H9 (cell line): ENCODE measurements around the gene HCFC1. TPM values are rescaled to one million over a fixed set of nuclear protein-coding genes. Genes with fewer than 3 reads are reported as not detected.

Source experiments
- DNase-seq: peaks from one replicate; pipeline ENCODE4 v3.0.0-alpha.2; 2017
- H2AFZ ChIP-seq: one replicate; pipeline ENCODE4 v1.6.1; 2013; ENCODE audit warnings: mild to moderate bottlenecking, low read length, control low read depth, moderate library complexity
- H2AK5ac ChIP-seq: 2 replicates; pipeline ENCODE4 v1.6.1; 2013; ENCODE audit warnings: low read length, control low read depth, mixed read lengths; ENCODE audit not compliant: insufficient read length
- H2BK120ac ChIP-seq: one replicate; pipeline ENCODE4 v1.6.1; 2013; ENCODE audit warnings: low read depth, mild to moderate bottlenecking, low read length, control low read depth, inconsistent platforms; ENCODE audit not compliant: poor library complexity, severe bottlenecking
- H2BK12ac ChIP-seq: 2 replicates; pipeline ENCODE4 v1.6.1; 2013; ENCODE audit warnings: low read length, control low read depth, mixed read lengths, low read depth; ENCODE audit not compliant: insufficient read length
- H2BK15ac ChIP-seq: 2 replicates; pipeline ENCODE4 v1.6.1; 2013; ENCODE audit warnings: low read depth, low read length, control low read depth
- H2BK20ac ChIP-seq: one replicate; pipeline ENCODE4 v1.6.1; 2013; ENCODE audit warnings: low read depth, mild to moderate bottlenecking, low read length, control low read depth, inconsistent platforms; ENCODE audit not compliant: poor library complexity, severe bottlenecking
- H2BK5ac ChIP-seq: 2 replicates; pipeline ENCODE4 v1.6.1; 2013; ENCODE audit warnings: low read length, control low read depth, mixed read lengths; ENCODE audit not compliant: insufficient read length
- H3K14ac ChIP-seq: 2 replicates; pipeline ENCODE4 v1.6.1; 2013; ENCODE audit warnings: low read length, control low read depth; ENCODE audit not compliant: insufficient read depth
- H3K18ac ChIP-seq: 2 replicates; pipeline ENCODE4 v1.6.1; 2013; ENCODE audit warnings: low read depth, mild to moderate bottlenecking, mixed read lengths, low read length, control low read depth; ENCODE audit not compliant: insufficient read length
- H3K23ac ChIP-seq: 2 replicates; pipeline ENCODE4 v1.6.1; 2013; ENCODE audit warnings: low read length, control low read depth, mixed read lengths, low read depth; ENCODE audit not compliant: insufficient read length
- H3K23me2 ChIP-seq: 2 replicates; pipeline ENCODE4 v1.6.1; 2013; ENCODE audit warnings: low read depth, mild to moderate bottlenecking, mixed read lengths, low read length, control low read depth; ENCODE audit not compliant: insufficient read length, poor library complexity, severe bottlenecking
- H3K27ac ChIP-seq: 2 replicates; pipeline ENCODE4 v1.5.1; 2013; ENCODE audit warnings: low read length, control low read depth, mixed read lengths, low read depth; ENCODE audit not compliant: insufficient read length
- H3K27me3 ChIP-seq: 2 replicates; pipeline ENCODE4 v1.6.1; 2013; ENCODE audit warnings: low read length, control low read depth, inconsistent platforms; ENCODE audit not compliant: insufficient read depth
- H3K4ac ChIP-seq: 2 replicates; pipeline ENCODE4 v1.6.1; 2013; ENCODE audit warnings: low read depth, mild to moderate bottlenecking, control low read depth, inconsistent platforms, low read length, moderate library complexity
- H3K4me1 ChIP-seq: 2 replicates; pipeline ENCODE4 v1.6.1; 2013; ENCODE audit warnings: low read length, control low read depth, inconsistent platforms; ENCODE audit not compliant: insufficient read depth
- H3K4me2 ChIP-seq: 2 replicates; pipeline ENCODE4 v1.6.1; 2013; ENCODE audit warnings: low read length, control low read depth, mixed read lengths; ENCODE audit not compliant: insufficient read length, insufficient read depth
- H3K56ac ChIP-seq: 2 replicates; pipeline ENCODE4 v1.6.1; 2013; ENCODE audit warnings: low read depth, mild to moderate bottlenecking, mixed read lengths, low read length, control low read depth; ENCODE audit not compliant: insufficient read length
- H3K79me1 ChIP-seq: 2 replicates; pipeline ENCODE4 v1.6.1; 2013; ENCODE audit warnings: low read depth, mild to moderate bottlenecking, moderate library complexity, low read length, control low read depth, inconsistent platforms; ENCODE audit not compliant: insufficient read depth, poor library complexity, severe bottlenecking
- H3K79me2 ChIP-seq: 2 replicates; pipeline ENCODE4 v1.6.1; 2013; ENCODE audit warnings: low read length, control low read depth, inconsistent platforms; ENCODE audit not compliant: insufficient read depth
- H3K9ac ChIP-seq: 2 replicates; pipeline ENCODE4 v1.6.1; 2013; ENCODE audit warnings: low read length, control low read depth, mixed read lengths; ENCODE audit not compliant: insufficient read length; ENCODE audit errors: extremely low read depth
- H3K9me3 ChIP-seq: one replicate; pipeline ENCODE4 v1.6.1; 2013; ENCODE audit warnings: low read depth, low read length, inconsistent platforms; ENCODE audit not compliant: control insufficient read depth
- H3T11ph ChIP-seq: one replicate; pipeline ENCODE4 v1.6.1; 2013; ENCODE audit warnings: mild to moderate bottlenecking, low read length, control low read depth, inconsistent platforms
- H4K20me1 ChIP-seq: one replicate; pipeline ENCODE4 v1.6.1; 2013; ENCODE audit not compliant: control insufficient read depth, insufficient read length, insufficient read depth
- H4K5ac ChIP-seq: 2 replicates; pipeline ENCODE4 v1.6.1; 2013; ENCODE audit warnings: low read depth, mild to moderate bottlenecking, mixed read lengths, low read length, control low read depth; ENCODE audit not compliant: insufficient read length
- H4K8ac ChIP-seq: replicated peaks from 2 replicates; pipeline ENCODE4 v1.6.1; 2013; ENCODE audit warnings: low read length, control low read depth, mixed read lengths, low read depth; ENCODE audit not compliant: insufficient read length
- H4K91ac ChIP-seq: 2 replicates; pipeline ENCODE4 v1.6.1; 2013; ENCODE audit warnings: low read depth, mild to moderate bottlenecking, moderate library complexity, mixed read lengths, low read length, control low read depth; ENCODE audit not compliant: insufficient read length
- H3K27ac Mint-ChIP-seq, 3 experiments: 2 replicates in 2 of 3; 3 replicates in 1 of 3; pipeline ENCODE4 v1.8.0; 2020 to 2021; ENCODE audit warnings: mixed read lengths in 3 of 3, mild to moderate bottlenecking in 1 of 3, moderate library complexity in 1 of 3
- H3K27me3 Mint-ChIP-seq: 2 replicates; pipeline ENCODE4 v1.8.0; 2021; ENCODE audit warnings: low read depth, mild to moderate bottlenecking, moderate library complexity, mixed read lengths
- H3K36me3 Mint-ChIP-seq, 3 experiments: 2 replicates in 2 of 3; 3 replicates in 1 of 3; pipeline ENCODE4 v1.8.0; 2020 to 2021; ENCODE audit warnings: low read depth in 3 of 3, mixed read lengths in 3 of 3; ENCODE audit not compliant: insufficient read depth in 1 of 3
- H3K4me1 Mint-ChIP-seq, 2 experiments: 2 replicates each; pipeline ENCODE4 v1.8.0; 2020; ENCODE audit warnings: mixed read lengths in 2 of 2
- H3K4me3 Mint-ChIP-seq, 2 experiments: 2 replicates in 1 of 2; 3 replicates in 1 of 2; pipeline ENCODE4 v1.8.0; 2020 to 2021; ENCODE audit warnings: mild to moderate bottlenecking in 2 of 2, mixed read lengths in 2 of 2, moderate library complexity in 1 of 2
- H3K9me3 Mint-ChIP-seq, 2 experiments: 2 replicates in 1 of 2; 3 replicates in 1 of 2; pipeline ENCODE4 v1.8.0; 2020; ENCODE audit warnings: mild to moderate bottlenecking in 2 of 2, mixed read lengths in 2 of 2, moderate library complexity in 1 of 2
- WGBS: extraction: QIAGEN DNeasy Blood & Tissue Kit; methylation state at CpG from one replicate; pipeline ENCODE4 v1.1.7; 2013; ENCODE audit warnings: missing lambda C conversion rate, low lambda C conversion rate, mixed read lengths; ENCODE audit not compliant: insufficient read length; ENCODE audit errors: extremely low coverage; 5-methylcytosine and 5-hydroxymethylcytosine counted together
- total RNA-seq: library from RNA; stranded (reverse); gene quantifications from 2 replicates; pipeline ENCODE4 v1.2.1, GENCODE V29; 2021
- TF ChIP-seq, protein P1 (sequence below): fragments of 200-600 bp; sonication (generic); conservative IDR thresholded peaks from 3 replicates; pipeline ENCODE4 v1.8.0; 2021; ENCODE audit warnings: antibody characterized with exemption, mild to moderate bottlenecking

Gene HCFC1
- total RNA-seq, 1 experiment from 2014 or later: 144 TPM

- Histone ChIP-seq H3K4ac (no peak overlapping the region), H3K14ac (no peak overlapping the region), H3K23ac (no peak overlapping the region), H2BK15ac (no peak overlapping the region), H3K23me2 (peaks cover 29% of the 10 kb centered on the region), H3K56ac (no peak overlapping the region), H3T11ph (no peak overlapping the region), H3K27me3 (no peaks in the 10 kb centered on the region), H2BK12ac (no peak overlapping the region), H3K79me2 (no peaks in the 10 kb centered on the region; the same call in 1 of the 2 replicates), H4K5ac (no peak overlapping the region), H4K8ac (no peak overlapping the region), H2BK5ac (no peak overlapping the region), H2AK5ac (no peak overlapping the region), H3K79me1 (no peaks in the 10 kb centered on the region), H4K20me1 (no peaks in the 10 kb centered on the region), H2AFZ (no peak overlapping the region), H2BK120ac (no peak overlapping the region), H3K27ac (no peak overlapping the region), H4K91ac (no peak overlapping the region), H3K9ac (no peak overlapping the region), H3K9me3 (peaks cover 22% of the 10 kb centered on the region), H3K18ac (no peak overlapping the region), H3K4me1 (no peaks in the 10 kb centered on the region), H3K4me2 (no peak overlapping the region), H2BK20ac (no peak overlapping the region)
- Mint-ChIP-seq H3K27ac (0 out of 7 replicates have a peak overlapping the region, but pooled peaks of 1 of the 3 experiments have one; percentile 97), H3K36me3 (peaks cover 19 to 43% (median 26%) of the 10 kb centered on the region in 3 experiments), H3K9me3 (peaks cover 59 to 66% of the 10 kb centered on the region in 2 experiments), H3K4me1 (peaks cover 6 to 32% of the 10 kb centered on the region in 2 experiments), H3K27me3 (no peaks in the 10 kb centered on the region; the same call in 1 of the 2 replicates), H3K4me3 (no peak overlapping the region)
- no peak for DNase-seq
- no CpG with 5 or more reads among the region's 10 CpGs for WGBS
- TF ChIP-seq, protein P1, sequence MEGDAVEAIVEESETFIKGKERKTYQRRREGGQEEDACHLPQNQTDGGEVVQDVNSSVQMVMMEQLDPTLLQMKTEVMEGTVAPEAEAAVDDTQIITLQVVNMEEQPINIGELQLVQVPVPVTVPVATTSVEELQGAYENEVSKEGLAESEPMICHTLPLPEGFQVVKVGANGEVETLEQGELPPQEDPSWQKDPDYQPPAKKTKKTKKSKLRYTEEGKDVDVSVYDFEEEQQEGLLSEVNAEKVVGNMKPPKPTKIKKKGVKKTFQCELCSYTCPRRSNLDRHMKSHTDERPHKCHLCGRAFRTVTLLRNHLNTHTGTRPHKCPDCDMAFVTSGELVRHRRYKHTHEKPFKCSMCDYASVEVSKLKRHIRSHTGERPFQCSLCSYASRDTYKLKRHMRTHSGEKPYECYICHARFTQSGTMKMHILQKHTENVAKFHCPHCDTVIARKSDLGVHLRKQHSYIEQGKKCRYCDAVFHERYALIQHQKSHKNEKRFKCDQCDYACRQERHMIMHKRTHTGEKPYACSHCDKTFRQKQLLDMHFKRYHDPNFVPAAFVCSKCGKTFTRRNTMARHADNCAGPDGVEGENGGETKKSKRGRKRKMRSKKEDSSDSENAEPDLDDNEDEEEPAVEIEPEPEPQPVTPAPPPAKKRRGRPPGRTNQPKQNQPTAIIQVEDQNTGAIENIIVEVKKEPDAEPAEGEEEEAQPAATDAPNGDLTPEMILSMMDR: no peak
Observed at GRCh38 chrX:153929576-153929975, 42.0 kb downstream of the HCFC1 start.
